Raji (cell line): ENCODE results near the gene USHBP1.

Experiments
- POLR2A ChIP-seq: IDR thresholded peaks from 2 replicates; pipeline ENCODE4 v1.6.1; 2011; ENCODE audit warnings: low read depth, low read length, control low read depth; ENCODE audit not compliant: insufficient read depth

Gene USHBP1

DNA sequence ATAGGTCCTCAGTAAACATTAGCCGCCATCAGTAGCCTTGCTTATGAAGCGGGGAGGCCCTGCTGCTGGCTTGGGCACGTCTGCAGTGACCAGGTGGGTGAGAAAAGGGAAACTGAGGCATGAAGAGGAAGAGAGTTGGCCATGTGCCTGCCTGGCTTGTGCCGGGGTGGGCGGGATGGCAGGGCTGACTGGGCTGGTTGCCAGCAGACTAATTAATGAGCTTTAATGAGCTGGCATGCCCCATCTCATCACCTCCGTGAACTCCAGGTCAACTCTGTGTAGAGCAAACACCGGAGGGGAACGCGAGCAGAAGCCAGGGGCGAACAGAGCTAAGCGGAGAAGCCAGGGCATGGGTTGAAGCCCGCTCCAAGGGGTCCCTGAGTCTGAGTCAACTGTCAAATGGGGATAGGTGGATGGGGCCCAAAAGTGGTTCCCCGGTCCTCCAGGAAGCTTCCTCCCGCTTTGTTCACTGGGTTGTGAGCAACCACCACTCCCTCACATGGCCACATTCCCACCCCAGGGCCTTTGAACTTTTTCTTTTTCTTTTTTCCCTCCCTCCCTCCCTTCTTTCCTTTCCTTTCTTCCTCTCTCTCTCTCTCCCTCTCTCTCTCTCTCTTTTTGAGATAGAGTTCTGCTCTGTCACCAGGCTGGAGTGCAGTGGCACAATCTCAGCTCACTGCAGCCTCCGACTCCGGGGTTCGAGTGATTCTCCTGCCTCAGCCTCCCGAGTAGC, 27.6 kb downstream of the USHBP1 start:
- no peak for TF ChIP-seq POLR2A

DNA sequence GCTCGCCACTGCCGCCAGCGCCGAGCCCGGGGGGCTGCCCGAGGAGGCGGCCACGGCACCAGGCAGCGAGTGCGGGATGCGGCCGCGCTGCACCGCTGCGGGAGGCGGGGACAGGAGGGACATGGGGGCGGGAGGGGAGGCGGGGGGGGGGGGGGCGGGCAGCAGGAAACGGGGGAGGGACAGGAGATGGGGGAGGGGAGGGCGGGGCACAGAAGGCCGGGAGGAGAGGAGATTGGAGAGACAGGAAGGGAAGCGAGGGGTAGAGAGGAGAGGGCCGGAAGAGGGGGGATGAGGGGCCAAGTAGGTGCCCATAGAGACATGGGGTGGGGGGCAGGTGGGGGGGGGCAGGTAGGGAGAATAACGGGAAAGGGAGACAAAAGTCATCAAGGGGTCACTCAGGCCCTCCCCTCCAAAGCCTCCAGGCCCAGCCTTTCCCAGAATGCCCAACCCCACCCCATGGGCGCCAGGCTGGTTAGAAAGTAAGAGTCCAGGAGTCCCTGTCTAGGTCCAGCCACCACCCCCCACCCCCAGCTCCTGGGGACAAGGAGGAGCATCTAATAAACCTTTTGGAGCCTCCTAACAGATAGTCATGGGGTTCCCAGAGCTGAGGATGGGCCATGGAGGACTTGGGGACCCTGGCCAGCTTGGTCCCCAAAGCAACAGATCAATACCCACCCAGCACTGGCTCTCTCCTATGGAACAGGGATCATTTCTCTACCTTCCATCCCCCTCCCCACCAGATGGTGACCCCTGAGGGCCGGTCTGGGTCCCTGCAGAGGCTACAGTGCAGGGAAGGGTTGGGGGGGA, 28.4 kb downstream of the USHBP1 start:
- TF ChIP-seq POLR2A, result peak; percentile 43; the same call in 1 of the 2 replicates

DNA sequence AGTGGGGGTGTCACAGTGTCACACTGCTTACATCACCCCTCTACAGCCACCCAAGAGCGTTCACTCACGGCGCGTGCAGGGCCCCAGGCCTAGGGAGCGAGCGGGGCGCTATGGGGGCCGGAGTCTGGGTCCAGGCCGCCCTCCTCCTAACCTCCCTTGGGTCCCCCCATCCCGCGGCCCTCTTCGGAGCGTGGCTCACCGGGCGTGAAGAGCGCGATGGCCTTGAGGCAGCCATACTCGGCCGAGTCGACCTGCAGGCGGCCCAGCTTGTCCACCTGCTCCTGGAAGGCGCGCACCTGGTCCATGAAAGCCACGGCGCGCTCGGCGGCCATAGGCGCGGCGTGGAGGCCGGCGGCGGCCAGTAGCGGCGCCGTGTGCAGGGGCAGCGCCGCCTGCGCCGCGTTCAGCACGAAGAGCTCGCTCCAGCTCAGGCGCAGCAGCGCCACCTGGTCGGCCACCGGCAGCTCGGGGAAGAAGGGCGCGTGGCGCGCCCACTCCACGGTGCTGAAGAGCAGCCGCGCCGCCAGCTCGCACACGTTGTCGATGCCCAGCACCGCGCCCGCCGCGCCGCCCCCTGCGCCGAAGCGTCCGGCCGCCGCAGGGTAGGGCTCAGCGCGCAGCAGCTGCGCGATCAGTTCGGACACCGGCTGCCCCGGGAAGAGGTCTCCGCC, 29.1 kb downstream of the USHBP1 start:
- no peak for TF ChIP-seq POLR2A

- peak; percentile 64 for TF ChIP-seq POLR2A
Measured at GRCh38 chr19:17234911-17235299, 29.6 kb downstream of the USHBP1 start.

GRCh38 chr19:17232258-17232657, 32.3 kb downstream of the USHBP1 start:
- no peak for TF ChIP-seq POLR2A

GRCh38 chr19:17229890-17230289, 34.7 kb downstream of the USHBP1 start:
- 0 out of 2 replicates have a peak, but pooled peaks have one; percentile 19 for TF ChIP-seq POLR2A

GRCh38 chr19:17227798-17228367, 36.7 kb downstream of the USHBP1 start:
- 0 out of 2 replicates have a peak, but pooled peaks have one; percentile 11 for TF ChIP-seq POLR2A

- TF ChIP-seq POLR2A, result peak; percentile 97
Measured at GRCh38 chr19:17226002-17226933, 38.3 kb downstream of the USHBP1 start, which contains the start of gene OCEL1. OCEL1 (plus strand) TSS chr19:17226226; CDS start chr19:17226248, 22 bp downstream.

DNA sequence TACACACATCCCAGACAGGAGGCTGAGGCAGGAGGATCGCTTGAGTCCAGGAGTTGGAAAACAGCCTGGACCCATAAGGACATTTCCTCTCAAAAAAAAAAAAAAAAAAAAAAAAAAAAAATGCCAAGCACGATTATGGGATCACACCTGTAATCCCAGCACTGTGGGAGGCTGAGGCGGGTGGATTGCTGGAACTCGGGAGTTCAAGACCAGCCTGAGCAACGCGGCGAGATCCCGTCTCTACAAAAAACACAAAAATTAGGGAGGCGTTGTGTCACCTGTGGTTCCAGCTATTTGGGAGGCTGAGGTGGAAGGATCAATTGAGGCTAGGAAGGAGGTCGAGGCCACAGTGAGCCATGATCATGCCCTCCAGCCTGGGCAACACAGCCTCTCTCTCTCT, 39.5 kb downstream of the USHBP1 start:
- TF ChIP-seq POLR2A, result no peak

- no peak for TF ChIP-seq POLR2A
Measured at GRCh38 chr19:17220207-17220758, 44.3 kb downstream of the USHBP1 start.

- no peak for TF ChIP-seq POLR2A
Measured at GRCh38 chr19:17219286-17219685, 45.3 kb downstream of the USHBP1 start.

DNA sequence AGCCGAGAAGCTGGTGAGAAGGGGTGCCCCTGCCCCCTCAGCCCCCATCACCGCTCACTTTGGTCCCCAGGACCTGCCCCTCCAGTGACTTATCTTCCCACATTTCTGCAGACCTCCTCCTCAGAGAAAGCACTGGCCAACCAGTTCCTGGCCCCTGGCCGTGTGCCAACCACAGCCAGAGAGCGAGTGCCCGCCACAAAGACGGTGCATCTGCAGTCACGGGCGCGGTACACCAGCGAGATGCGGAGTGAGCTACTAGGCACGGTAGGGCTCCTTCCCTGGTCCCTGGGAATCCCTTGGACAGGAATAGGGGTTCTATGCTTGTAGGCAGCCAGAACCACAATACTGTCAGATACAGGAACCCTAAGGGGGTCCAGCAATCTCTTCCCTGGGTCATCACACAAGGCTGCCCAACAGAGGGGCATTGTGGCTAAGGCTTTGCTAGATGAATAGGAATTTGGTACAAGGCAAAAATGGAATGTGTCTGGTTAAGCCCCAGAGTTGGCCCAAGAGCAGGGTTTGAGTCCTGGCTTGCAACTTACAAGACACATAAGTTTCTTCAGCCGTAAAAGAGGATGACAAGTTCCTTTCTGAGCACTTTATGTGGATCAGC, 48.4 kb downstream of the USHBP1 start:
- no peak for TF ChIP-seq POLR2A
